ENCODE measurements around the gene PAQR4. TPM values are rescaled to one million over a fixed set of nuclear protein-coding genes. Genes with fewer than 3 reads are reported as not detected.

The PAQR4 gene
- polyA plus RNA-seq, 2 donors, result 9.6 to 18.8 TPM

DNA sequence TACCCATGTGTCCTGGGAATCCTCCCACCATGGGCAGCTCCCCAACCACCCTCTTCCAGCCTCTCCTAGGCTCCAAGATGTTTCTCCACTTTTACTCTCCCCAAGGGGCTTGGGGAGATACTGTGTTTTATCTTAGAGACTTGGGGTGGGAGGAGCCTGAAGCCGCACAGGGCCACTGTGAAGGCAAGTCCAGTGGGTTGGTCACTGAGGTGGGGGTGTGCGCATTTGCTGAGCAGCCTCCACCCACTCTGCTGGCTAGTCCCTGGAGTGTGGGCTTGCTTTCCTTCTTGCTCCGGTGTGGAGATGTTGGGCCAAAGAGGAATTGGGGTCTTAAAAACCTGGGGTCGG is 39.5 kb downstream of the PAQR4 start:
- WGBS, 2 donors, result 70 to 75% methylated on average over 4 of the region's 4 CpGs
- H3K9me3 ChIP-seq (ENCODE audit: control insufficient read depth in 2 of 2, insufficient read depth in 1 of 2, low read depth in 1 of 2, low read length in 1 of 2), result no peaks in the 10 kb centered on the region
- H3K4me3 ChIP-seq (ENCODE audit: low read depth in 1 of 2, low read length in 2 of 2), result no peak overlapping the region
- no peak overlapping the region for H3K27ac ChIP-seq (ENCODE audit: low read depth in 2 of 2, low read length in 1 of 2)
- H3K4me1 ChIP-seq (ENCODE audit: control insufficient read depth in 2 of 2, insufficient read depth in 2 of 2, low read length in 1 of 2), result peaks cover 0 to 2% of the 10 kb centered on the region in 2 donors
- no peaks in the 10 kb centered on the region for H3K36me3 ChIP-seq (ENCODE audit: control insufficient read depth in 2 of 2, insufficient read depth in 2 of 2, low read length in 1 of 2)
- peaks cover 0 to 4% of the 10 kb centered on the region in 2 donors for H3K27me3 ChIP-seq (ENCODE audit: control insufficient read depth in 1 of 2, insufficient read depth in 2 of 2, low read length in 2 of 2)

DNA sequence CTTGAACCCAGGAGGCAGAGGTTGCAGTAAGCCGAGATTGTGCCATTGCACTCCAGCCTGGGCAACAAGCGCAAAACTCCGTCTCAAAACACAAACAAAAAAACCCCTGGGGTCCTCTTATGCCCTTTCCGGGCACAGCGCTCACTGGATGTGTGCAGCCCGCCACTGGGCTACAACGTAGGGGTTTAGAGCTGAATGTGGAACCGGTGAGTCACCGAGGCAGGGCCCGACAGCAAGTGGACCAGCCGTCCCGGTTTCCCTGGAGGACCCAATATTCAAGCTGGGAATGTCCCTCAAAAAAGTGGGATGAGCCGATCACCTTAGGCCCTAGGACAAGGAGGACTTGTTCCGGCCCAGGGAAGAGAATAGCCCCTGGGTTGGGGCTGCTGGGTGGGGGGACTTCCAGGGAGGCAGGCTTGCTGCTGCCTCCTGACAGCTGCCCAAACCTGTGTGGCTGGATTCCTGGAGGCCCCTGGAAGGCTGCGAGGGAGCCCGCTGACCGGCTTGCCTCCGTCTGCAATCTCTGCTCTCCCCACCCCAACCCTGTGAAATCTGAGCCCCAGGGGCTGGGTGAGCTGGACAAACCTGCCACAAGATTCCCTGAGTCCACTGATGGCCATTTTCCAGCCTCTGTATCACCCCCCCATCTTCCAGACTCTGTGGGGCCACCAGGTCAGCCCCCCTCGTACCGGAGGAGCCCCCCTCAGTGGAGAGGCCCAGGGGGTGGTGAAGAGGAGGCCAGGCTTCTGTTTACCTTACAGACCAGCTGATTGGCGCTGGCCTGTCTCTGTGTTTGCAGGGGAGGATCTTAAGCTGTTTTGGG is 40.6 kb downstream of the PAQR4 start:
- H3K4me3 ChIP-seq (ENCODE audit: low read depth in 1 of 2, low read length in 2 of 2), result no peak overlapping the region
- peaks cover 0 to 2% of the 10 kb centered on the region in 2 donors for H3K4me1 ChIP-seq (ENCODE audit: control insufficient read depth in 2 of 2, insufficient read depth in 2 of 2, low read length in 1 of 2)
- H3K9me3 ChIP-seq (ENCODE audit: control insufficient read depth in 2 of 2, insufficient read depth in 1 of 2, low read depth in 1 of 2, low read length in 1 of 2), result no peaks in the 10 kb centered on the region
- H3K27ac ChIP-seq (ENCODE audit: low read depth in 2 of 2, low read length in 1 of 2), result no peak overlapping the region
- H3K27me3 ChIP-seq (ENCODE audit: control insufficient read depth in 1 of 2, insufficient read depth in 2 of 2, low read length in 2 of 2), result peaks cover 0 to 4% of the 10 kb centered on the region in 2 donors
- H3K36me3 ChIP-seq (ENCODE audit: control insufficient read depth in 2 of 2, insufficient read depth in 2 of 2, low read length in 1 of 2), result no peaks in the 10 kb centered on the region
- WGBS, 2 donors, result 37 to 42% methylated on average over 21 of the region's 21 CpGs

DNA sequence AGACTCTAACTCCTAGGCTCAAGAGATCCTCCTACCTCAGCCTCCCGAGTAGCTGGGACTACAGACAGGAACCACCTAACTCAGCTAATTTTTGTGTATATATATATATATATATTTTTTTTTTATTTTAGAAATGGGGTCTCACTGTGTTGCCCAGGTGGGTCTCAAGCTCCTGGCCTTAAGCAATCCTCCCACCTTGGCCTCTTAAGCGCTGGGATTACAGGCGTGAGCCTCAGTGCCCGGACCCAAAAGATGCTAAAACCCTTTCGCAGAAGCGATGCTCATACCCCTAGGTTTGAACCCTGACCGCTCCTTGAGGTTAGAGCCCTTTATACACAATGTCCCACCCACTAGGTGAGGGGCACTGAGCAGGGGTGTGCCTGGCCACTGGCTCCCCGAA is 41.4 kb downstream of the PAQR4 start:
- no peak overlapping the region for H3K27ac ChIP-seq (ENCODE audit: low read depth in 2 of 2, low read length in 1 of 2)
- H3K27me3 ChIP-seq (ENCODE audit: control insufficient read depth in 1 of 2, insufficient read depth in 2 of 2, low read length in 2 of 2), result peaks cover 0 to 4% of the 10 kb centered on the region in 2 donors

DNA sequence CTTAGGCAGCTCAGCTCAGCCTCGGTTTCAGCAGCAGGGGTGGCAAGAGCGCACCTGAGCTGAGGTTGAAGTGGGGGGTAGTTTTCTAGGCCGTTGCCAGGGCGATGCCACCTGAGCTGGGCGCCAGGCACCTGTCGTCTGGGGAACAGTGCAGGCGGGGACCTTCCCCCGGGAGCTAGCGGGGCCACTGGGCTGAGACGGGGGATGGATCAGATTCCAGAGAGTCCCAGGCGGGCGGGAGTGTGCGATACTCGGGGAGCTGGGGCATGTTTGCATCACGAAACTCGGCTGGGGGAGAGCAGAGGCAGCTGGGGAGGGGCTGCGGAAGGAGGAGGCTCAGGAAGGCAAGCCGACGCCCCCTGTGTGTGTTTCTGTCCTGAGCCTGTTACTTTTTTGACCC is 43.1 kb downstream of the PAQR4 start:
- H3K4me3 ChIP-seq (ENCODE audit: low read depth in 1 of 2, low read length in 2 of 2), result no peak overlapping the region
- no peaks in the 10 kb centered on the region for H3K36me3 ChIP-seq (ENCODE audit: control insufficient read depth in 2 of 2, insufficient read depth in 2 of 2, low read length in 1 of 2)
- H3K27ac ChIP-seq (ENCODE audit: low read depth in 2 of 2, low read length in 1 of 2), result no peak overlapping the region
- 13 to 19% methylated on average over 18 to 19 of the region's 19 CpGs for WGBS, 2 donors
- H3K9me3 ChIP-seq (ENCODE audit: control insufficient read depth in 2 of 2, insufficient read depth in 1 of 2, low read depth in 1 of 2, low read length in 1 of 2), result no peaks in the 10 kb centered on the region
- peaks cover 0 to 4% of the 10 kb centered on the region in 2 donors for H3K27me3 ChIP-seq (ENCODE audit: control insufficient read depth in 1 of 2, insufficient read depth in 2 of 2, low read length in 2 of 2)
- H3K4me1 ChIP-seq (ENCODE audit: control insufficient read depth in 2 of 2, insufficient read depth in 2 of 2, low read length in 1 of 2), result no peaks in the 10 kb centered on the region

More for the DNA sequence above, 41.4 kb downstream of the PAQR4 start:
- Histone ChIP-seq H3K36me3 (ENCODE audit: control insufficient read depth in 2 of 2, insufficient read depth in 2 of 2, low read length in 1 of 2) (no peaks in the 10 kb centered on the region), H3K9me3 (ENCODE audit: control insufficient read depth in 2 of 2, insufficient read depth in 1 of 2, low read depth in 1 of 2, low read length in 1 of 2) (no peaks in the 10 kb centered on the region), H3K4me1 (ENCODE audit: control insufficient read depth in 2 of 2, insufficient read depth in 2 of 2, low read length in 1 of 2) (no peaks in the 10 kb centered on the region), H3K4me3 (ENCODE audit: low read depth in 1 of 2, low read length in 2 of 2) (no peak overlapping the region)
- WGBS, 2 donors, result 88 to 94% methylated on average over 8 of the region's 8 CpGs

DNA sequence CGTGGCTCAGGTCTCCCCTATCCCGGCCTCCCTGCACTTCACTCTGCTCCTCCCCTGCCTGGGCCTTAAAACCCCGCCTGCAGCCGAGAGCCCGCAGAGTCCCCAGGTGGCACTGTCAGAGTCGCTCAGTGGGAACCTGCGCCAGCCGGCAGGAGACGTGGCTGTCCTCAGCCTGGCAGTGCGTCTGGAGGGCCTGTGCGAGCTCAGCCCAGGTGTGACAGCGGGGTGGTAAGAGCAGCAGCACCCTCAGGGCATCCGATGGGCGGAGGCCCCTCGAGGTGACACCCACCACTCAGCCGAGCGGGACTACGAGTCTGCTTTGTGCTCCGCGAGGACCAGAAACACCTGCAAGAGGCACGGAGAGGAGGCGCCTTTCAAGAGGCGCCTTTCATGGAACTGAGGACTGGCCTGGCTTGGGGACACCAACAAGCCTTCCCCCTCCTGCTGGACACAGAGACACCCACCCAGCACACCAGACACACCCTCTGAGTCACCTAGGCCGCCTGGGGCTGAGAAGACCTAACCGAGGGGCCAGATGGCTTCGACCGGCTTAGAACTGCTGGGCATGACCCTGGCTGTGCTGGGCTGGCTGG is 43.8 kb downstream of the PAQR4 start, which contains the start of gene CLDN9:
Gene CLDN9, plus strand, starts transcription at position 96 of the 593 bp plus-strand sequence. Its CDS starts 440 bp downstream, at position 536.
- H3K4me3 ChIP-seq (ENCODE audit: low read depth in 1 of 2, low read length in 2 of 2), result no peak within 1 kb of the TSS
- 33 to 37% methylated on average over 27 of the region's 27 CpGs for WGBS, 2 donors
- H3K27ac ChIP-seq (ENCODE audit: low read depth in 2 of 2, low read length in 1 of 2), result no peak within 1 kb of the TSS

DNA sequence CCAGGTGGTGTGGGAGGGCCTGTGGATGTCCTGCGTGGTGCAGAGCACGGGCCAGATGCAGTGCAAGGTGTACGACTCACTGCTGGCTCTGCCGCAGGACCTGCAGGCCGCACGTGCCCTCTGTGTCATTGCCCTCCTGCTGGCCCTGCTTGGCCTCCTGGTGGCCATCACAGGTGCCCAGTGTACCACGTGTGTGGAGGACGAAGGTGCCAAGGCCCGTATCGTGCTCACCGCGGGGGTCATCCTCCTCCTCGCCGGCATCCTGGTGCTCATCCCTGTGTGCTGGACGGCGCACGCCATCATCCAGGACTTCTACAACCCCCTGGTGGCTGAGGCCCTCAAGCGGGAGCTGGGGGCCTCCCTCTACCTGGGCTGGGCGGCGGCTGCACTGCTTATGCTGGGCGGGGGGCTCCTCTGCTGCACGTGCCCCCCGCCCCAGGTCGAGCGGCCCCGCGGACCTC is 44.4 kb downstream of the PAQR4 start:
- WGBS, 2 donors, result 61 to 67% methylated on average over 27 of the region's 27 CpGs
- peaks cover 0 to 4% of the 10 kb centered on the region in 2 donors for H3K27me3 ChIP-seq (ENCODE audit: control insufficient read depth in 1 of 2, insufficient read depth in 2 of 2, low read length in 2 of 2)

More for the DNA sequence above, 43.8 kb downstream of the PAQR4 start, which contains the start of gene CLDN9:
- no peaks in the 10 kb centered on the region for H3K9me3 ChIP-seq (ENCODE audit: control insufficient read depth in 2 of 2, insufficient read depth in 1 of 2, low read depth in 1 of 2, low read length in 1 of 2)
- no peaks in the 10 kb centered on the region for H3K36me3 ChIP-seq (ENCODE audit: control insufficient read depth in 2 of 2, insufficient read depth in 2 of 2, low read length in 1 of 2)
- peaks cover 0 to 4% of the 10 kb centered on the region in 2 donors for H3K27me3 ChIP-seq (ENCODE audit: control insufficient read depth in 1 of 2, insufficient read depth in 2 of 2, low read length in 2 of 2)
- H3K4me1 ChIP-seq (ENCODE audit: control insufficient read depth in 2 of 2, insufficient read depth in 2 of 2, low read length in 1 of 2), result no peaks in the 10 kb centered on the region

DNA sequence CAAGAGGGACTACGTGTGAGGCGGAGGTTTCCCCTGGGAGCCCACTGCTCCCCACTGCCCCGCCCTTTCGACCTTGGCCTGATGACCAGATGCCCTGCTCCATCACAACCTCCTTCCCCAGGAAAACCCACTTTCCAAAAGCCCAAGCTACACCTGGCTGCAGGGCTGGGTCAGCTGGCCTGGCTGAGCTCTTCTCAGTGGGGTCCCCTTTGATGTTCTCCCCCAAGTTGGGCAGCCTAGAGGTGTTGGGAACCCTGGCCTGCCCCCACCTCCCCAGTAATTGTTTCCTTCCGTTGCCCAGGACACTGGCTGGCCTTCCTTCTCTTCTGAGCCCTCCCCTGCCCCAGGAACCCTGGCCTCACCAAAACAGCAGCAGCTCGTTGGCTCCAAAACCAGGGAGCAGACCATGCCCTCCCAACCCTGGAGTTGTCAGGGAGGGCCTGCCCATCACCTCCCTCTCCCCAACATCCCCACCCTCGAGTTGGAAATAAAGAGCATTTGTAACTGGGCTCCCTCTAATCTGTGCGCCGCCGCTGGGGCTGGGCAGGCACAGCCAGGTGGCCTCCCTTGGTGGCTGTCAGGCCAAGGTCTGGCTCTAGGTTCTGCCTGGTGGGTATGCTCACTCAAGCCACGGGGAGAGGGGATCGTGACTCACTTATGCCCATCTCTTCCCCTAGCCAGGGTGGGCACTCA is 45.0 kb downstream of the PAQR4 start:
- 59 to 66% methylated on average over 12 of the region's 12 CpGs for WGBS, 2 donors
- peaks cover 0 to 4% of the 10 kb centered on the region in 2 donors for H3K27me3 ChIP-seq (ENCODE audit: control insufficient read depth in 1 of 2, insufficient read depth in 2 of 2, low read length in 2 of 2)
- no peaks in the 10 kb centered on the region for H3K9me3 ChIP-seq (ENCODE audit: control insufficient read depth in 2 of 2, insufficient read depth in 1 of 2, low read depth in 1 of 2, low read length in 1 of 2)
- no peak overlapping the region for H3K4me3 ChIP-seq (ENCODE audit: low read depth in 1 of 2, low read length in 2 of 2)
- H3K4me1 ChIP-seq (ENCODE audit: control insufficient read depth in 2 of 2, insufficient read depth in 2 of 2, low read length in 1 of 2), result peaks cover 0 to 3% of the 10 kb centered on the region in 2 donors
- H3K36me3 ChIP-seq (ENCODE audit: control insufficient read depth in 2 of 2, insufficient read depth in 2 of 2, low read length in 1 of 2), result no peaks in the 10 kb centered on the region
- H3K27ac ChIP-seq (ENCODE audit: low read depth in 2 of 2, low read length in 1 of 2), result no peak overlapping the region

More for the DNA sequence above, 44.4 kb downstream of the PAQR4 start:
- Histone ChIP-seq H3K4me3 (ENCODE audit: low read depth in 1 of 2, low read length in 2 of 2) (no peak overlapping the region), H3K4me1 (ENCODE audit: control insufficient read depth in 2 of 2, insufficient read depth in 2 of 2, low read length in 1 of 2) (peaks cover 0 to 3% of the 10 kb centered on the region in 2 donors), H3K36me3 (ENCODE audit: control insufficient read depth in 2 of 2, insufficient read depth in 2 of 2, low read length in 1 of 2) (no peaks in the 10 kb centered on the region), H3K27ac (ENCODE audit: low read depth in 2 of 2, low read length in 1 of 2) (no peak overlapping the region), H3K9me3 (ENCODE audit: control insufficient read depth in 2 of 2, insufficient read depth in 1 of 2, low read depth in 1 of 2, low read length in 1 of 2) (no peaks in the 10 kb centered on the region)

DNA sequence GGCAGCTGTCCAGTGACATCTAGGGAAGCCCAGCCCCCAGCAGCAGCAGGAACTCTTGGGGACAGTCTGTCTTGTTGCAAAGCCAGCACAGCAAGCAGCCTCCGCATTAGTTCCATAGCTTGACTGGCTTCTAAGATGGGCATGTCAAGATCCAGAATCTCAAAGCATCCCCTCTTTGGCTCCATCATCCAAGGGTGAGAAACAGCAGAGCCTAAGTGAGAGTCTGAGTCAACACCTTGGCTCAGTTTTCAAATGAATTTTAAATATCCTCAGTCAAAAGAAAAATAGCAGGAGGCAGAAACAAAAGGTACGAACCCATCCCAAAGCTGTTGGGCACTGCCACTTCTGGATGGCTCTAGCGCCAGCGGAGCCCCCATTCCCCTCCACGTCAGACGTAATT is 45.8 kb downstream of the PAQR4 start:
- WGBS, 2 donors, result 82 to 83% methylated on average over 6 of the region's 6 CpGs
- no peak overlapping the region for H3K27ac ChIP-seq (ENCODE audit: low read depth in 2 of 2, low read length in 1 of 2)
- H3K27me3 ChIP-seq (ENCODE audit: control insufficient read depth in 1 of 2, insufficient read depth in 2 of 2, low read length in 2 of 2), result peaks cover 0 to 4% of the 10 kb centered on the region in 2 donors
- peaks cover 0 to 6% of the 10 kb centered on the region in 2 donors for H3K4me1 ChIP-seq (ENCODE audit: control insufficient read depth in 2 of 2, insufficient read depth in 2 of 2, low read length in 1 of 2)
- no peak overlapping the region for H3K4me3 ChIP-seq (ENCODE audit: low read depth in 1 of 2, low read length in 2 of 2)
- H3K36me3 ChIP-seq (ENCODE audit: control insufficient read depth in 2 of 2, insufficient read depth in 2 of 2, low read length in 1 of 2), result no peaks in the 10 kb centered on the region
- no peaks in the 10 kb centered on the region for H3K9me3 ChIP-seq (ENCODE audit: control insufficient read depth in 2 of 2, insufficient read depth in 1 of 2, low read depth in 1 of 2, low read length in 1 of 2)

DNA sequence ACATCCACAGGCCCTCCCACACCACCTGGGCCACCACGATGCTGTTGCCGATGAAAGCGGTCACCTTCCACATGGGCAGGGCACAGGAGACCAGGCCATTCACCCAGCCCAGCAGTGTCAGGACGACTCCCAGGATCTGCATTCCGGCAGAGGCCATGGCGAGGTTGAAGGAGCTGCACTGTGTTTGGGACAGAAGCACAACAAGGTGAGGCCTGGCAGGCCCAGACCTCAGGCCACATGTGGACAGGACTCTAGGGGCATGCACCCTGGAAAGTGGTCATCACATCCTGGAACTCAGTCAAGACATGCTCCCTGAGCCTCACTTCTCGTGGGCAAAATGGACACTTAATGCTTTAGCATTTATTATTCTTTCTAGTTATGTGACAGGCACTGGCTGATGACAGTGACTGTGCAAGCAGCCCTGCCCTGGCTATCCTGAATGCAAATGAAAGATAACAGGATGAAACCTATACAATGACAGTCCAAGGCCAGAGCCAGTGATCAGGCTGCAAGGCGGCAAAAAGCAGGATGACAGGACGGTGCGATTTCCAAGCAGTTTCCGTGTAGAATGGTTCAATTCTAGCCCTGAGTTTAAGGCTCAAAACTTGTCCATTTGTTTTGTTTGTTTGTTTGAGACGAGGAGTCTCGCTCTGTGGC is 46.8 kb downstream of the PAQR4 start:
- Histone ChIP-seq H3K4me1 (ENCODE audit: control insufficient read depth in 2 of 2, insufficient read depth in 2 of 2, low read length in 1 of 2) (peaks cover 0 to 6% of the 10 kb centered on the region in 2 donors), H3K4me3 (ENCODE audit: low read depth in 1 of 2, low read length in 2 of 2) (no peak overlapping the region), H3K9me3 (ENCODE audit: control insufficient read depth in 2 of 2, insufficient read depth in 1 of 2, low read depth in 1 of 2, low read length in 1 of 2) (no peaks in the 10 kb centered on the region), H3K27ac (ENCODE audit: low read depth in 2 of 2, low read length in 1 of 2) (no peak overlapping the region), H3K36me3 (ENCODE audit: control insufficient read depth in 2 of 2, insufficient read depth in 2 of 2, low read length in 1 of 2) (no peaks in the 10 kb centered on the region), H3K27me3 (ENCODE audit: control insufficient read depth in 1 of 2, insufficient read depth in 2 of 2, low read length in 2 of 2) (peaks cover 0 to 4% of the 10 kb centered on the region in 2 donors)
- 85 to 86% methylated on average over 13 of the region's 13 CpGs for WGBS, 2 donors

Measured in esophagus (tissue), 2 donors.